Measurements from ENCODE around the gene DNAH2.

DNA sequence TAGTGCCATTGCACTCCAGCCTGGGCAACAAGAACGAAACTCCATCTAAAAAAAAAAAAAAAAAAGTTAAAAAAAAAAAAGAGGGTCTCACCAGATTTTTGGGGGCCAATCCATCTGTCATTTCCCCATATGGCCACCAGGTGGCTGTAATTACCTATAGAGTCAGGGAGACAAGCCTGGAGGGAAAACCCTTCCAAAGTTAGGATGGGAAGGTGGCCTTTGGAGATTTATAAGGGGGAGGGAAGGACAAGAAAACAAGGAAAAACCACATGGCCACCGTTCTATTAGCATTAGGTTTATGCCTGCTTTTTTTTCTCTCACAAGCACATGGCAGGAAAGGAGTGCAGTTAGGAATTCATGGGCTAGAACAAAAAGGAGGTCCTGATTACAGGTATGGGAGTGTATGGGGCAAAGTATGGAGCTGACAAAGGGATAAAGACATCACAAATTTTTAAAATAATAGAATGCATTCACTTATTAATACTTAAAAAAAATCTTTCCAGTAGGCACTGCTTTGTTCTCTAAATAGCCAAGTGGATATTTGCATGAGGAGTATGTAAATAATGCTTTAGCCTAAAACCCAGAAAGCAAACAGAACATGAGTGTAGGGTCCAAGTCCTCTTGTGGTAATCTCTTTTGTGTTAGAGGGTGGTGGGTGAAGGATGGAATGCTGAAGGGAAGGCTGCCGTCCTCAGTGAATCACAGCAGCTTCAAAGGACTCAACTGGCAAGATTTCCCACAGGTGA, 145.3 kb downstream of the DNAH2 start:
- peak; percentile 81 to 95 (median 86) for TF ChIP-seq CTCF (IDR thresholded peaks at IDR 0.05)
- TF ChIP-seq POLR2A (IDR thresholded peaks at IDR 0.05) = no peak

All from prostate gland (tissue), 2 donors.